ENCODE results near the gene ABCF1. TPM values are rescaled to one million over a fixed set of nuclear protein-coding genes. Genes with fewer than 3 reads are reported as not detected.

The ABCF1 gene
- total and polyA plus RNA-seq, 4 donors: 20.4 to 33.9 (median 26.1) TPM

- no peak for TF ChIP-seq FOXA1 (IDR thresholded peaks at IDR 0.05)
- TF ChIP-seq TAF1 (conservative IDR thresholded peaks at IDR 0.05): no peak
- Histone ChIP-seq H3K9me3 (ENCODE audit: control insufficient read depth in 4 of 4, low read length in 3 of 4) (no peaks in the 10 kb centered on the region), H3K36me3 (ENCODE audit: control insufficient read depth in 4 of 4, insufficient read depth in 3 of 4, low read depth in 1 of 4, low read length in 3 of 4) (peaks cover 4 to 21% (median 11%) of the 10 kb centered on the region in 4 donors), H3K4me3 (ENCODE audit: low read depth in 1 of 3, low read length in 3 of 3) (no peak overlapping the region), H3K9ac (ENCODE audit: low read depth in 1 of 2, low read length in 2 of 2) (no peak overlapping the region), H3K27me3 (ENCODE audit: control insufficient read depth in 4 of 4, insufficient read depth in 4 of 4, low read length in 3 of 4) (no peaks in the 10 kb centered on the region), H3K27ac (ENCODE audit: low read depth in 1 of 2, low read length in 2 of 2) (no peak overlapping the region), H3K4me1 (ENCODE audit: control insufficient read depth in 4 of 4, insufficient read depth in 4 of 4, low read length in 3 of 4) (peaks cover 0 to 9% (median 3%) of the 10 kb centered on the region in 4 donors)
- no peak for DNase-seq (ENCODE audit: low spot score)
- WGBS: 71% methylated on average over 1 of the region's 1 CpG
Measured at GRCh38 chr6:30542915-30543314, 28.3 kb upstream of the ABCF1 start.

- Histone ChIP-seq H3K4me1 (ENCODE audit: control insufficient read depth in 4 of 4, insufficient read depth in 4 of 4, low read length in 3 of 4) (peaks cover 0 to 9% (median 3%) of the 10 kb centered on the region in 4 donors), H3K27ac (ENCODE audit: low read depth in 1 of 2, low read length in 2 of 2) (no peak overlapping the region), H3K9ac (ENCODE audit: low read depth in 1 of 2, low read length in 2 of 2) (no peak overlapping the region), H3K36me3 (ENCODE audit: control insufficient read depth in 4 of 4, insufficient read depth in 3 of 4, low read depth in 1 of 4, low read length in 3 of 4) (peaks cover 6 to 26% (median 13%) of the 10 kb centered on the region in 4 donors), H3K4me3 (ENCODE audit: low read depth in 1 of 3, low read length in 3 of 3) (no peak overlapping the region), H3K27me3 (ENCODE audit: control insufficient read depth in 4 of 4, insufficient read depth in 4 of 4, low read length in 3 of 4) (no peaks in the 10 kb centered on the region), H3K9me3 (ENCODE audit: control insufficient read depth in 4 of 4, low read length in 3 of 4) (no peaks in the 10 kb centered on the region)
- TF ChIP-seq MAX (IDR thresholded peaks at IDR 0.05) (no peak), EGR1 (IDR thresholded peaks at IDR 0.05; ENCODE audit: low read depth in 2 of 2) (no peak), HNF4G (IDR thresholded peaks at IDR 0.05) (no peak), FOXA1 (IDR thresholded peaks at IDR 0.05) (no peak), YY1 (IDR thresholded peaks at IDR 0.05) (no peak), JUND (IDR thresholded peaks at IDR 0.05) (no peak), SP1 (IDR thresholded peaks at IDR 0.05) (no peak), RAD21 (IDR thresholded peaks at IDR 0.05) (no peak), RXRA (IDR thresholded peaks at IDR 0.05) (no peak), TAF1 (conservative IDR thresholded peaks at IDR 0.05) (no peak), GABPA (IDR thresholded peaks at IDR 0.05 in 1 of 2, conservative IDR thresholded peaks at IDR 0.05 in 1 of 2) (no peak), REST (IDR thresholded peaks at IDR 0.05) (no peak), FOXA2 (IDR thresholded peaks at IDR 0.05) (no peak), HNF4A (conservative IDR thresholded peaks at IDR 0.05) (no peak)
- TF ChIP-seq, protein P1, sequence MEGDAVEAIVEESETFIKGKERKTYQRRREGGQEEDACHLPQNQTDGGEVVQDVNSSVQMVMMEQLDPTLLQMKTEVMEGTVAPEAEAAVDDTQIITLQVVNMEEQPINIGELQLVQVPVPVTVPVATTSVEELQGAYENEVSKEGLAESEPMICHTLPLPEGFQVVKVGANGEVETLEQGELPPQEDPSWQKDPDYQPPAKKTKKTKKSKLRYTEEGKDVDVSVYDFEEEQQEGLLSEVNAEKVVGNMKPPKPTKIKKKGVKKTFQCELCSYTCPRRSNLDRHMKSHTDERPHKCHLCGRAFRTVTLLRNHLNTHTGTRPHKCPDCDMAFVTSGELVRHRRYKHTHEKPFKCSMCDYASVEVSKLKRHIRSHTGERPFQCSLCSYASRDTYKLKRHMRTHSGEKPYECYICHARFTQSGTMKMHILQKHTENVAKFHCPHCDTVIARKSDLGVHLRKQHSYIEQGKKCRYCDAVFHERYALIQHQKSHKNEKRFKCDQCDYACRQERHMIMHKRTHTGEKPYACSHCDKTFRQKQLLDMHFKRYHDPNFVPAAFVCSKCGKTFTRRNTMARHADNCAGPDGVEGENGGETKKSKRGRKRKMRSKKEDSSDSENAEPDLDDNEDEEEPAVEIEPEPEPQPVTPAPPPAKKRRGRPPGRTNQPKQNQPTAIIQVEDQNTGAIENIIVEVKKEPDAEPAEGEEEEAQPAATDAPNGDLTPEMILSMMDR (IDR thresholded peaks at IDR 0.05; ENCODE audit: low read depth, low read length, missing input control): no peak
- TF ChIP-seq, protein P2, sequence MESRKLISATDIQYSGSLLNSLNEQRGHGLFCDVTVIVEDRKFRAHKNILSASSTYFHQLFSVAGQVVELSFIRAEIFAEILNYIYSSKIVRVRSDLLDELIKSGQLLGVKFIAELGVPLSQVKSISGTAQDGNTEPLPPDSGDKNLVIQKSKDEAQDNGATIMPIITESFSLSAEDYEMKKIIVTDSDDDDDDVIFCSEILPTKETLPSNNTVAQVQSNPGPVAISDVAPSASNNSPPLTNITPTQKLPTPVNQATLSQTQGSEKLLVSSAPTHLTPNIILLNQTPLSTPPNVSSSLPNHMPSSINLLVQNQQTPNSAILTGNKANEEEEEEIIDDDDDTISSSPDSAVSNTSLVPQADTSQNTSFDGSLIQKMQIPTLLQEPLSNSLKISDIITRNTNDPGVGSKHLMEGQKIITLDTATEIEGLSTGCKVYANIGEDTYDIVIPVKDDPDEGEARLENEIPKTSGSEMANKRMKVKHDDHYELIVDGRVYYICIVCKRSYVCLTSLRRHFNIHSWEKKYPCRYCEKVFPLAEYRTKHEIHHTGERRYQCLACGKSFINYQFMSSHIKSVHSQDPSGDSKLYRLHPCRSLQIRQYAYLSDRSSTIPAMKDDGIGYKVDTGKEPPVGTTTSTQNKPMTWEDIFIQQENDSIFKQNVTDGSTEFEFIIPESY (IDR thresholded peaks at IDR 0.05): no peak
- TF ChIP-seq, protein P3, sequence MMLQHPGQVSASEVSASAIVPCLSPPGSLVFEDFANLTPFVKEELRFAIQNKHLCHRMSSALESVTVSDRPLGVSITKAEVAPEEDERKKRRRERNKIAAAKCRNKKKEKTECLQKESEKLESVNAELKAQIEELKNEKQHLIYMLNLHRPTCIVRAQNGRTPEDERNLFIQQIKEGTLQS (IDR thresholded peaks at IDR 0.05): no peak
- no peak for DNase-seq (ENCODE audit: low spot score)
- 84% methylated on average over 3 of the region's 3 CpGs for WGBS
Measured at GRCh38 chr6:30543821-30544220, 27.4 kb upstream of the ABCF1 start.

All from liver (tissue), 9 donors.